ENCODE data around the gene ZBTB24.
"Not testable (repeated sequence)": the region's sequence is repeated elsewhere in the genome, so short reads cannot be mapped to it uniquely, and the experiment has no call there.

ZBTB24 gene

GRCh38 chr6:109471105-109471810 is 11.8 kb downstream of the ZBTB24 start:
- DNase-seq (ENCODE audit: low read depth), result no peak

GRCh38 chr6:109469591-109470189 is 13.3 kb downstream of the ZBTB24 start:
- no peak for DNase-seq (ENCODE audit: low read depth)

GRCh38 chr6:109467696-109468095 is 15.3 kb downstream of the ZBTB24 start:
- no peak for DNase-seq (ENCODE audit: low read depth)

GRCh38 chr6:109466212-109466923 is 16.7 kb downstream of the ZBTB24 start:
- no peak for DNase-seq (ENCODE audit: low read depth)

GRCh38 chr6:109465772-109466171 is 17.2 kb downstream of the ZBTB24 start:
- DNase-seq (ENCODE audit: low read depth), result no peak

GRCh38 chr6:109461733-109462526 is 21.1 kb downstream of the ZBTB24 start:
- DNase-seq (ENCODE audit: low read depth), result no peak

GRCh38 chr6:109461205-109461604 is 21.8 kb downstream of the ZBTB24 start:
- not testable (repeated sequence) for DNase-seq (ENCODE audit: low read depth)

- no peak for DNase-seq (ENCODE audit: low read depth)
These were observed 22.7 kb downstream of the ZBTB24 start for GRCh38 chr6:109460161-109460829.

- DNase-seq (ENCODE audit: low read depth), result no peak
These were observed 24.1 kb downstream of the ZBTB24 start for GRCh38 chr6:109458774-109459531.

GRCh38 chr6:109457562-109457996 is 25.4 kb downstream of the ZBTB24 start:
- no peak for DNase-seq (ENCODE audit: low read depth)

GRCh38 chr6:109456710-109457561 is 26.1 kb downstream of the ZBTB24 start:
- no peak for DNase-seq (ENCODE audit: low read depth)

GRCh38 chr6:109456111-109456583 is 26.9 kb downstream of the ZBTB24 start:
- no peak for DNase-seq (ENCODE audit: low read depth)

- peak; percentile 50 for DNase-seq (ENCODE audit: low read depth)
These were observed 27.4 kb downstream of the ZBTB24 start, which contains the start of gene MICAL1 for GRCh38 chr6:109455437-109456110. Gene MICAL1, minus strand, starts transcription at chr6:109455772. Its CDS starts 1,576 bp downstream, at chr6:109454196.

GRCh38 chr6:109454496-109455436 is 28.3 kb downstream of the ZBTB24 start:
- peak; percentile 41 for DNase-seq (ENCODE audit: low read depth)

- no peak for DNase-seq (ENCODE audit: low read depth)
These were observed 29.2 kb downstream of the ZBTB24 start for GRCh38 chr6:109453594-109454495.

- DNase-seq (ENCODE audit: low read depth), result no peak
These were observed 29.9 kb downstream of the ZBTB24 start for GRCh38 chr6:109453156-109453555.

GRCh38 chr6:109452181-109452580 is 30.8 kb downstream of the ZBTB24 start:
- DNase-seq (ENCODE audit: low read depth), result no peak

Measured in stimulated activated CD4-positive, alpha-beta T cell treated with anti-CD3 and anti-CD28 coated beads, Interleukin-2, amount 100 ng/mL, for 4 hours (primary cell).